HG03045 (cell line): ENCODE results near the gene GINS3.

ENCODE experiments used
- ATAC-seq: cut with Tn5 transposase; IDR thresholded peaks from one replicate; pipeline ENCODE4 v1.9.1; 2021; ENCODE audit warnings: mild to moderate bottlenecking, moderate library complexity; ENCODE audit not compliant: unreplicated experiment

The GINS3 gene

DNA sequence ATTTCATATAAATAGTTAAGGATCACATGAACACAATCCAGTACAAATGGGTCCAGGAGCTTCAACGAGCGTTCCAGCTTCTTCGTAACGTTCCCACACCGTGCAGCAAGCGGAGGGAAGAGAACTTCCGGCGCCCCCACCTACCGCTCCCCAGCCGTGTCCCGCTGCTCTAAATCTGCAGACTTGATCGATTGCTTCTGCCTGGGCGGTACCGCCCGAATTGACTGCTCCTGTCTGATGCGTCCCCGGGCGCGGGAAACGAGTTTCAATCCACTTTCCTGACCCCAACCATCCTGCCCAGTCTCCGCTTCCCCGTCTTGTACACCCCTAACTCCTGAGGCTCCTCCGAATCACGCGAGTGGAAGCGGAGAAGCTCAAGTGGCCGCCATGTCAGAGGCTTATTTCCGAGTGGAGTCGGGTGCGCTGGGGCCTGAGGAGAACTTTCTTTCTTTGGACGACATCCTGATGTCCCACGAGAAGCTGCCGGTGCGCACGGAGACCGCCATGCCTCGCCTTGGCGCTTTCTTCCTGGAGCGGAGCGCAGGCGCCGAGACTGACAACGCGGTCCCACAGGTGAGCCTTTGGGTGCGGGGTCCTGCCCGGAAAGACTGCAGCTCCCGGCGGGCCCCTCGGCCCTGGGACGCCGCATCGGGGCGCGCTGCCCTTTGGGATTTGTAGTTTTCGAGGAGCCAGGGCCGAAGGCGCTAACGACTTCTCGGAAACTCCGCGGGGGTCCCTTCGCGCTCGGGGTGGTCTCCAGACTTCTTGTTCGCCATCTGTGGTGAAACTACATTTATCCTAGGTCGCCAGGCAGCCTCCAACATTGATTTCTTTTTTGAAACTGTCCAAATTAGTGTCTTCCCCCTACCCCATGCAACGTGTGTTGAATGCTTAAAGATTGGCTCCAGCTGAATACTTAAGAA, at the start of gene GINS3:
Gene GINS3 (plus strand): TSS at position 257 of the 923 bp plus-strand sequence. CDS start 131 bp downstream, at position 388.
- ATAC-seq, result peak; percentile 96

DNA sequence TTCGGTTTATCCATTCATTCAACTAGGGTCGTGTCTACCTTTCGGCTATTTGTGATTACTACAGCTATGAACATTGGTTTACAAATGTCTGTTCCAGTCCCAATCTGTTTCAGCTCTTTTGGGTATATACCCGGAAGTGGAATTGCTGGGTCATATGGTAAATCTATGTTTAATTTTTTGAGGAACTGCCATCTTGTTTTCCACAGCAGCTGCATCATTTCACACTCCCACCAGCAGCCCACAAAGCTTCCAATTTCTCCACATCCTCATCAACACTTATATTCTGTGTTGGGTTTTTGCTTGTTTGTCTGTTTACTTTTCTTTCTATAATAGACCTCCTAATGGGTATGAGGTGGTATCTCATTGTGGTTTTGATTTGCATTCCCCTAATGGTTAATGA, 48.7 kb upstream of the GINS3 start:
- ATAC-seq, result no peak

DNA sequence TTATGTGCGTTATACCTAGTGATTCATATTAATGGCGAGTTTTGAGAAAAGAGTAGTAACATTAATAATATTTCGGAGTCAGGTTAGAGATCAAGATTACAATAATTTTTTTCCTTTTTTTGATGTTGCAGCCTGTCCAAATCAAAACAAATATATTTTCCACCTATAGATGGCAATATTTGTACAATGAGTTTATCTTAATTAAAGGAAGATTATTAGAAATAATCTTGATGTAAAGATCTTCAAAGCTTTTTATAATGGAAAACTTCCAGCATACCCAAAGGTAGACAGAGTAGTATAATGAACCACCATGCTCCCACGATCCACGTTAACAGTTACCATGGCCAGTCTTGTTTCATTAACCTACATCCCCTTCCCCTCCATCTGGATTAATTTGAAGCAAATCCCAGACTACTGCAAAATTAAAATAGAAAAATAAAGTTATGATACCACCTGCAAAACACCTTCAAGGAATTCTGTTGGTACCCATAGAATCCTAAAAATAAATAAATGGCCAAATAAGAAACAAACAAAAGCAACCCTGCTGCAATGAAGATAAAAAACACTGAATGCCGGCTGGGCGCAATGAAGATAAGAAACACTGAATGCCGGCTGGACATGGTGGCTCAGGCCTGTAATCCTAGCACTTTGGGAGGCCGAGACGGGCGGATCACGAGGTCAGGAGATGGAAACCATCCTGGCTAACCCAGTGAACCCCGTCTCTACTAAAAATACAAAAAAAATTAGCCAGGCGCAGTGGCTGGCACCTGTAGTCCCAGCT, 46.5 kb upstream of the GINS3 start:
- no peak for ATAC-seq

DNA sequence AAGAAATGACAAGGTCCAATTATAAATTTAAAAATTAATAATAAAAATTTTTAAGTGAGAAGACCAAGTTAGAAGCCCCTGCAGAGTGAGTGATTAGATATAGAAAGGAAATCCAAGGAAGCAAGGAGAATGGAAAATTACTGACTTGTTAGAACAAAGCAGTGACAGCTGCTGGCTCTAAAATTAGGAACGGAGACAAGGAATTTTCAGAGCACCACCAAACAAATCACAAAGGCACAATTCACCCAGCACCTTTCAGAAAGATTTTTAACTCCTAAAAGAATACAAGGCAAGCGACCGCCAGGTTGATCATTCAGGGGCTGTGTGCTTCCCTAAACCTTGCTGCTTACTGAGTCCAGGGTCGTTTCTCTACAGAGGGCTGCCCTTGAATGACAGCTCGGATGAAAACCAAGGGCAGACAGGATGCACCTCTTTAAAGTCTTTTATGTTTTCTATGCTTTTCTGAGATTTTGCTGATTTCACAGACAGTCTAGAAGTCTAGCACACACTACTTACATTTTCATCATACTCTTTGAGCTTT, 45.4 kb upstream of the GINS3 start:
- no peak for ATAC-seq

DNA sequence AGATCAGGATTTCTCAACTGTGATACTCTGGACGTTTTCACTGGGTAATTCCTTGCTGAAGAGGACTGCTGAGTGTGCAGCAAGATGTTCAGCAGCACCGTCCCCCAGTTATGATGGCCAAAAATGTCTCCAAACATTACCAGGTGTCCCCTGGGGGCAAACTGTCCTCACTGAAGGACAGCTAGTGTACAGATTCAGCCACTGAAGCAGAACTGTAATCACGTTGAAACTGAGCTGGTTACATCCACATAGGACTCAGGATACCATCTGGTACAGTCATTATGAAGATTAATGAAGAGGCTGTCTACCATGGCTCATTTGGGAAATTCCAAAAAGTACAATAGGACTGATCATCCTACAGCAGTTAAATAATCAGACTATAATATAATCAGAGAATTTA, 43.3 kb upstream of the GINS3 start:
- ATAC-seq, result no peak

DNA sequence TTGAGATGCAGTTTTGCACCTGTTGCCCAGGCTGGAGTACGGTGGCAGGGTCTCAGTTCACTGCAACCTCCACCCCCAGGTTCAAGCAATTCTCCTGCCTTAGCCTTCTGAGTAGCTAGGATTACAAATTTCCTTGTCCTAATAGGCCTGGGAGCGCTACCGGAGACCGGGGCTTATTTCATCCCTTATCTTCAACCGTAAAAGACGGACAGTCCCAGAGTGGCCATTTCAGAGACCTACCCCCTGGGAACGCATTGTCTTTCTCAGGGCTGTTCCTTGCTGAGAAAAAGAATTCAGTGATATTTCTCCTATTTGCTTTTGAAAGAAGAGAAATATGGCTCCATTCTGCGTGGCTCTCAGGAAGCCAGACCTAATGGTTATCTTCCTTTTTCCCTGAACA, 39.6 kb upstream of the GINS3 start:
- no peak for ATAC-seq

DNA sequence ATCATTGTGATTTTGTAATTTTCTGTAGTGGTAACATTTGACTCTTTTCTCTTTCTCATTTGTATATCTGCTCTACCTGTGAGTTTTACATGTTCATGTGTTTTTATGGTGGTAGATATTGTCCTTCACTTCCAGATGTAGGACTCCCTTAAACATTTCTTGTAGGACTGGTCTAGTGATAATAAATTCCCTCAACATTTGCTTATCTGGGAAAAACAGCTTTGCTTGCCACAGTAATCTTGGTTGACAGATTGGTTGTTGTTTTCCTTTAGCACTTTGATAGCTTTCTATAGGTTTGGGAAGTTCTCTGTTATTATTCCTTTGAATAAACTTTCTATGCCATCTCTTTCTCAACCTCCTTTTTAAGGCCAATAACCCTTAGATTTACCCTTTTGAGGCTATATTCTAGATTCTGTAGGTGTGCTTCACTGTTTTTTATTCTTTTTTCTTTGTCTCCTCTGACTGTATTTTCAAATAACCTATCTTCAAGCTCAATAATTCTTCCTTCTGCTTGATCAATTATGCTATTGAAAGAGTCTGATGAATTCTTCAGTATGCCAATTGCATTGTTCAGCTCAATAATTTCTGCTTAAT, 32.1 kb upstream of the GINS3 start:
- ATAC-seq, result no peak

DNA sequence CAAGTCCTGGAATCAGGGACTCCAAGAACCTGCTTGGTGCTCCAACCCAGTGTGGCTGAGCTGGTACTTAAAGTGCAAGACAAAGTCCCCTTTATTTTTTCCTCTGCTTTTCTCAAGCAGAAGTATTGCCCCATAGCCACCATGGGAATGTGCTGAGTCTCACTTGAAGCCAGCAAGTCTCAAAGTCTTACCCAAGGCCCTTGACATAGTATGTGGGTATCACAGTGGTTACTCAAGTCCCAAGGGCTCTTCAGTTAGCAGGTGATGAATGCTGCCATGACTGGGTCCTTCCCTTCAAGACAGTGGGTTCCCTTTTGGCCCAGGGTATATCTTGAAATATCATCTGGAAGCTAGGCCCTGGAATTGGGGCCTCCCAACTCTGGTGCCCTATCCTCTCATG, 30.5 kb upstream of the GINS3 start:
- no peak for ATAC-seq

DNA sequence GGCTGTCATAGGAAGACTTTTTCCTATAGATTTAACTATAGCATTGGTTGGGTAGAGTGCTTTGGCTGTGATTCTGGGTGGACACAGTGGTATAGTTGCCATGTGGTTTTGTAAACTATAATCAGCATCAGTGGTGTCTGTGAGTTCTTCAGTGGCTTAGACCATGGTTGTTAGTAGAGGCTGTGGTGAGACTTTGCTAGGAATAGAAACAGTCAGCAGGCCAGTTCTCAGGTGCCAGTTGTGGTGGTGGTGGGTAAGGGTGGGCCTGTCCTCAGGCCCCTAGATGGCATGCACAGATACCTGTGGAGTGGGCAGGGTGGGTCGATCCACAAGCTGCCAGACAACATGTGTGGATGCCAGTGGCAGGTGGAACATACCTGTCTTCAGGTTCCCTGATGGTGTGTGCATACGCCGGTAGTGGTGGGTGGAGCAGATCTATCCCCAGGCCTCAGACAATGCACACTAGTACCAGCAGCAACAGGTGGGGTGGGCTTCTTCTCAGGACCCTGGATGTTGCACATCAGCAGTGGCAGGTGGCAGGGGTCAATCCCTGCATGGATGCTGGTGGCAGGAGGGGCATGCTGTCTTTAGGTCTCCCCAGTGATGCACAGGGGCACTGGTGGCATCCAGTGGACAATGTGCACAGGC, 28.4 kb upstream of the GINS3 start:
- no peak for ATAC-seq

DNA sequence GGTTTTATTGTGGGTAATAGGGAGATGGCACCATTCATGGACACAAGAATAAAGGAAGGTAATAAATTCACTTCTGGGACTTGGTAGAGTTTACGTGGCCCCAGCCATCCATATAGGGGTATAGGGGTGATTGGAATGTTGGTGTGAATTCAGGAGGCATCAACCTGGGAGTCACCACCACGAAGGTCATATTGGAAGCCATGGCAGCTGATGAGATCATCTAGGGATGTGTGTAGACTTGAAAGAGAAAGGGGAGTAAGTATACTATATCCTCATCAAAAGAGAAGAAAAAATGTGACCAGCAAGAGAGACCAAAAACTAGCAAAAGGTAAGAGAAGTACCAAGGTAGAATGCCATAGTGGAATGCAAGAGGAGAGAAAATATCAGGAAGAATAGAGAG, 26.6 kb upstream of the GINS3 start:
- ATAC-seq, result no peak

DNA sequence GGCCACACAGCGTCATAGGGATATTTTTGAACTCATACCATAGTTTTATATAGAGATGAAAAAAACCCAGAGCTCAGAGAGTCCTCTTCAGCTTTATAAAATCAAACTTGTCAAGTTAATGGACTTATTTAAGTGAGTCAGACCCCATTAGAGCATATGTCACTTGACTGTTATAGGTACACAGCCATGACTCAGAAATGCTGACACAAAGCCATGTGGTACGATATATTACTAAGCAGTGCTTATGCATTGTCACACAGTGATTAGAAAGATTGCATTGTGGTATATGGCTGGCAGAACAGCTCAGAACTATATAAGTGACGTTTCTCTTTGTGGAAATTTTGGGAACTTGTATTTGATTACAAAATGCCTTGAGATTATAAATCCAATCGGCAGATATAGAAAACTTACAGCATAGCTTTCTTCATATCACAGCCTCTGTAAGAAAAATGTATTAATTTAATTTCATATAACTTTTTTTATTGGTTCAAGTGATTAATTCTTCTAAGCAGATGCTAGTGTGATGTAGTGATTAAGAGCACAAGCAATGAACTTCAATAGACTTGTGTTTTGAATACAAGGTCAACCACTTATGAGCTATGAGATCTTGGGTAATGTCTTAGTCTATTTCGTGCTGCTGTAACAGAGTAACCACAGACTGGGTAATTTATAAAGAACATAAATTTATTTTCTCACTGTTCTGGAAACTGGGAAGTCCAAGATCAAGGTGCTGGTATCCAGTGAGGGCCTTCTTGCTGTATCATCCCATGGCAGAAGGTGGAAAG, 25.8 kb upstream of the GINS3 start:
- ATAC-seq, result no peak

DNA sequence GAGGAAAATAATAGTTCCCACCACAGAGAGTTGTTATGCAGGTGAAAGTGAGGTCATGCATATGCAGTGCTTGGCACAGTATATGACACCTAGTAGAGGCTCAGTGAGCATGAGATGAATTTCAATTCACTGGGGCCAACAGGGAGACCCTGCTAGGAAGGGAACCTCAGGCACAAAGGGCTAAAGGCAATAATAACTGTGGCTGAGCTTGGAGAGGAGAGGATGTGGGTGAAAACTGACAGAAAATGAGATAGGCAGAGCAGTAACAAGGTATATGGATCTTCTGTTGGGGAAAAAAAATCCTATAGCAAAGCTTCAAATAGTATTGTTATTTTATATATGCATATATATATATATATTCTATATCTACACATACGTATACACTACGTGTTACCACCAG, 25.0 kb upstream of the GINS3 start:
- ATAC-seq, result no peak

DNA sequence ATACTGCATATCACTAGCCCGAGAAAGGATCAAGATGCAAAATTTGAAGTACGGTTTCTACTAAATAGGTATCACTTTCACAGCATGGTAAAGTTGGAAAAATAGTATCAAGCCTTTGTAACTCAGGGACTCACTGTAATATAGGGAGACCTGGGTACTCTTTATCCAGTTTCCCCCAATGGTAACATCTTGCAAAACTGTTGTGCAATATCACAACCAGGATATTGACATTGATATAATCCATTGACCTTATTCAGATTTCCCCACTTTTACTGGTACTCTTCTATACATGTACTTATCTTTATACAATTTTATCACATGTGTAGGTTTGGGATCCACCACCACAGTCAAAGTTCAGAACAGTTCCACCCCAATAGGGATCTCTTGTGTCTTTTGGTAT, 20.4 kb upstream of the GINS3 start:
- no peak for ATAC-seq

DNA sequence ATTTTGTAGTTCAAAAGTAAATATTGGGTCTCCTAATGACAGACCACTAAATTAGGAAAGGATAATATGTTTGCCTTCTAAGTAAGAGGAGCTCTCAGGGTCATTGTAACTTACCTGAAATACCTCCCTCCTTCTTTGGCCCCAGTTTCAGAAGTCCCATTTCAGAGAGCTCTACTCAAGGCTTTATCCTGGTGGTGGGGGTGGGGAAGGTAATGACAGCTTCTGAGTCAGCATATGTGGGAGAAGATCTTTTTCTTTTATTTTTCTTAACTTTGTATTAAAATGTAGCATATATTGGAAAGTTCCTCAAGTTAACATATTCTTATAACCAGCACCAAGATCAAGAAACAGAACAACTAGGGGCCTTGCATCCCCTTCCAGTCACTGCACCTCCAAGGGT, 16.9 kb upstream of the GINS3 start:
- ATAC-seq, result no peak

DNA sequence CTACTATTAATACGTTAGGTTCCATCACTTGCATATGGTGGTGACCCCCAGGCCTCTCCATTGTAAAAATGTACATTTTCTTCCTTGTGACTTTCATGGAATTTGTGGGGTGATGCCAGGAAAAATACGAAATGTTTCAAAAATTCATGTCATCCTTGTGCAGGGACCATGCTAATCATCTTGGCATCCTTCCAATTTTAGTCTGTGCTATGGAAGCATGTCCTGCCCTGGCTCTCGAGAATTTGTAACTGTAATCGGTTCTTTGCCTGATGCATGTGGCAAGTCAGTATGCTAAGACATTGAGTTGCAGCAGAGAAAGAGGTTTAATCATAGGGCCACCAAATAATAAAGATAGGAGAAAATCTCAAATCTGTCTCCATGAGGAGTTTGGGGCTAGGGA, 14.3 kb upstream of the GINS3 start:
- no peak for ATAC-seq

DNA sequence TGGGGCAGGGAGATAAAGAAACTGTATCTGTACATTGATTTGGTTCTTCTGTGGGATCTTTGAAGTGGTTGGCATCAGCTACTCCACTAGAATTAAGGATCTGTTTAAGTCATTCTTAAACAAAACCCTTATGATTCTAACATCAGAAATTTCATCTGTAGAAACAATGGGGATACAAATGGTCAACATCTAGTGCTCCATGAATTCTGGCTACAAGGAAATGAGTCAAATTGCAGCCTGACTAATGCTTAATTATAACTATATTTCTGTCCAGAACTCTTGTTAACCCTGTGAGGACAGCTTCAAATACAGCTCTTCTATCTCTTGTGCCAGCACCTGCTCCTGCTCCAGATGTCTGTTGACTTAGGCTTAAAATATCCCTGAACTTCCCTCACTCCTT, 13.9 kb upstream of the GINS3 start:
- no peak for ATAC-seq

DNA sequence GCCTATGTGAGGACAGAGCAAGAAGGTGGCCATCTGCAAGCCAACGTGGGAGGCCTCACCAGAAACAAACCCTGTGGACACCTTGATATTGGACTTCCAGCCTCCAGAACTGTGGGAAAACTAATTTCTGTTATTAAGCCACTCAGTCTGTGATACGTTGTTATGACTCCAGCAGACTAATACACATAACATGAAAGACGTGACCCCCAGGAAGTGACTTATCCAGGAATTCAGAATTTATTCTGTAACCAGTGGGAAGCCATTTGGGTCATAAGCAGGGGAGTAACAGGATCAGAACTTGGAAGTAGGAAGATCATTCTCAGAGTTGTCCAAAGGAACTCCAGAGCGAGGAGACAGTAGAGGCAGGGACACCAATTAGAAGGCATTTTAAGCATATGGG, 12.5 kb upstream of the GINS3 start:
- ATAC-seq, result no peak

DNA sequence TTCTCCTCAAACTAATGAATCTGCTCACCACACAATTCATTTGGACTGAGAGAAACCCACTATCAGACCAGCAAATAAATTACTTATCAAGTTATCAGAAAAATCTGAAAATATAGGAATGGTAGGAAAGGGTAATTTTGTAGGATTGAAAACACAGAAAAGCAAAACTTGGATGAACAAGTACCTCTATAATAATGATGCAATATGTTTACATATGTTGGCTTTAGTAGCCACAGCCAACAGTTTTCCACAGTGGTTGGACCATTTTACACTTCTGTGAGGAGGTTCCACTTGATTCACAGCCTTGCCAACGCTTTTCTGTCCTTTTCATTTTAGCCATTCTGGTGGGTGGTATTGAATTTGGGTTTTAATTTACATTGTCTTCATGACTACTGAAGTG, 10.6 kb upstream of the GINS3 start:
- ATAC-seq, result no peak

DNA sequence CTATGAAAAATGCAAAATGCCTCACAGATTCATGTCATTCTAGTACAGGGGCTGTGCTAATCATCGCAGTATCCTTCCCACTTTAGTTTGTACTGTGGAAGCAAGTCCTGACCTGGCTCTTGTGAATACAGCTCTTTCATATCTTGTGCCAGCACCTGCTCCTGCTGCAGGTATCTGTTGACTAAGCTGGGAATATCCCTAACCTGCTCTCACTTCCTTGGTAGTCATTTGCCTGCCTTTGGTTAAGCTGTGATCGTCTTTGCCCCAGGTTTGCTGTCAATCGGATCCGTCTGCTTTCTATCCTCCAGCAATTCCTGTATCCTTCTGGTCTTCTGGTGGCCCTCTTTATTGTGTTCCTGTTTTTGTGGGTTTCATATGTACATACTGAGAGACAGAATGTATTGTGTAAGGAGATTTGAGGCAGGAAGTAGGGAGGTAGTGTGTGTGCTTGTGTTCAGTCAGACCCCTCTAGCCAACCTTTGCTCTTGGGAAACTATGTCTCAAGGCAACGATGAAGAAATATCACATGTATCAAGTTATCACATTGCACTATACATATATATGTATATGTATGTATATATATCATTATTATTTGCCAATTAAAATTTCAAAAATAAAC, 7.7 kb upstream of the GINS3 start:
- ATAC-seq, result no peak
